ENCODE results near the gene RAD51B. TPM values are rescaled to one million over a fixed set of nuclear protein-coding genes. Genes with fewer than 3 reads are reported as not detected.

Gene RAD51B
- total RNA-seq, 2 donors from 2014 or later, result 22.8 to 33.8 TPM

- no peak overlapping the region for H3K27ac Mint-ChIP-seq
- Histone ChIP-seq H3K9me3 (ENCODE audit: control insufficient read depth, low read length) (no peaks in the 10 kb centered on the region), H3K4me1 (ENCODE audit: control insufficient read depth, insufficient read depth, low read length) (peaks cover 3% of the 10 kb centered on the region), H3K27ac (ENCODE audit: low read depth, low read length) (no peak overlapping the region), H3K27me3 (ENCODE audit: control insufficient read depth, insufficient read depth, low read length, poor library complexity, severe bottlenecking) (no peaks in the 10 kb centered on the region), H3K9ac (ENCODE audit: extremely low read depth, low read length, poor library complexity, severe bottlenecking) (no peak overlapping the region), H3K36me3 (ENCODE audit: control insufficient read depth, insufficient read depth, low read length) (no peaks in the 10 kb centered on the region), H3K4me3 (ENCODE audit: low read length) (no peak overlapping the region)
- H3K9me3 Mint-ChIP-seq, result peaks cover 2% of the 10 kb centered on the region
- no peak for DNase-seq
- H3K4me3 Mint-ChIP-seq, result no peak overlapping the region
- TF ChIP-seq CTCF (conservative IDR thresholded peaks at IDR 0.05), result no peak
- H3K27me3 Mint-ChIP-seq (ENCODE audit: insufficient read depth), result no peaks in the 10 kb centered on the region
- H3K36me3 Mint-ChIP-seq (ENCODE audit: low read depth), result no peaks in the 10 kb centered on the region
- WGBS, 2 experiments (ENCODE audit: insufficient coverage in 1 of 2, insufficient read length in 1 of 2), result 90 to 100% methylated on average over 2 to 4 of the region's 5 CpGs
- peaks cover 18% of the 10 kb centered on the region for H3K4me1 Mint-ChIP-seq
Measured at GRCh38 chr14:68559949-68560348, 740.4 kb downstream of the RAD51B start.

- H3K27me3 Mint-ChIP-seq (ENCODE audit: insufficient read depth), result no peaks in the 10 kb centered on the region
- H3K27ac Mint-ChIP-seq, result no peak overlapping the region
- H3K9me3 Mint-ChIP-seq, result peaks cover 2% of the 10 kb centered on the region
- H3K36me3 ChIP-seq (ENCODE audit: control insufficient read depth, insufficient read depth, low read length), result no peaks in the 10 kb centered on the region
- no peak overlapping the region for H3K4me3 Mint-ChIP-seq
- H3K27me3 ChIP-seq (ENCODE audit: control insufficient read depth, insufficient read depth, low read length, poor library complexity, severe bottlenecking), result no peaks in the 10 kb centered on the region
- peaks cover 31% of the 10 kb centered on the region for H3K4me1 Mint-ChIP-seq
- peaks cover 9% of the 10 kb centered on the region for H3K4me1 ChIP-seq (ENCODE audit: control insufficient read depth, insufficient read depth, low read length)
- no peaks in the 10 kb centered on the region for H3K9me3 ChIP-seq (ENCODE audit: control insufficient read depth, low read length)
- H3K9ac ChIP-seq (ENCODE audit: extremely low read depth, low read length, poor library complexity, severe bottlenecking), result no peak overlapping the region
- 88% methylated on average over 6 to 9 of the region's 10 CpGs for WGBS, 2 experiments (ENCODE audit: insufficient coverage in 1 of 2, insufficient read length in 1 of 2)
- H3K27ac ChIP-seq (ENCODE audit: low read depth, low read length), result peak overlapping the region; percentile 47
- DNase-seq, result no peak
- H3K36me3 Mint-ChIP-seq (ENCODE audit: low read depth), result no peaks in the 10 kb centered on the region
- TF ChIP-seq CTCF (conservative IDR thresholded peaks at IDR 0.05), result no peak
- no peak overlapping the region for H3K4me3 ChIP-seq (ENCODE audit: low read length)
Measured at GRCh38 chr14:68561531-68562007, 742.0 kb downstream of the RAD51B start.

GRCh38 chr14:68562911-68563250, 743.3 kb downstream of the RAD51B start:
- Histone ChIP-seq H3K27ac (ENCODE audit: low read depth, low read length) (no peak overlapping the region), H3K27me3 (ENCODE audit: control insufficient read depth, insufficient read depth, low read length, poor library complexity, severe bottlenecking) (no peaks in the 10 kb centered on the region), H3K36me3 (ENCODE audit: control insufficient read depth, insufficient read depth, low read length) (no peaks in the 10 kb centered on the region), H3K9me3 (ENCODE audit: control insufficient read depth, low read length) (no peaks in the 10 kb centered on the region), H3K4me3 (ENCODE audit: low read length) (no peak overlapping the region), H3K4me1 (ENCODE audit: control insufficient read depth, insufficient read depth, low read length) (peaks cover 9% of the 10 kb centered on the region), H3K9ac (ENCODE audit: extremely low read depth, low read length, poor library complexity, severe bottlenecking) (no peak overlapping the region)
- no peak overlapping the region for H3K4me3 Mint-ChIP-seq
- no peak for TF ChIP-seq CTCF (conservative IDR thresholded peaks at IDR 0.05)
- peaks cover 31% of the 10 kb centered on the region for H3K4me1 Mint-ChIP-seq
- H3K27ac Mint-ChIP-seq, result no peak overlapping the region
- WGBS, 2 experiments (ENCODE audit: insufficient coverage in 1 of 2, insufficient read length in 1 of 2), result 92 to 100% methylated on average over 6 to 9 of the region's 9 CpGs
- H3K9me3 Mint-ChIP-seq, result peaks cover 2% of the 10 kb centered on the region
- no peaks in the 10 kb centered on the region for H3K27me3 Mint-ChIP-seq (ENCODE audit: insufficient read depth)
- no peak for DNase-seq
- no peaks in the 10 kb centered on the region for H3K36me3 Mint-ChIP-seq (ENCODE audit: low read depth)

Measured in endodermal cell (in vitro differentiated cells).